HG03571 (cell line): ENCODE results near the gene UNC13C.
A peak's percentile ranks its signal among the peaks of the same experiment; 100 is the strongest.
"Not testable (repeated sequence)": the region's sequence is repeated elsewhere in the genome, so short reads cannot be mapped to it uniquely, and the experiment has no call there.

Experiments used
- ATAC-seq: cut with Tn5 transposase; IDR thresholded peaks from one replicate; pipeline ENCODE4 v1.9.1; 2021; ENCODE audit not compliant: unreplicated experiment

The UNC13C gene

DNA sequence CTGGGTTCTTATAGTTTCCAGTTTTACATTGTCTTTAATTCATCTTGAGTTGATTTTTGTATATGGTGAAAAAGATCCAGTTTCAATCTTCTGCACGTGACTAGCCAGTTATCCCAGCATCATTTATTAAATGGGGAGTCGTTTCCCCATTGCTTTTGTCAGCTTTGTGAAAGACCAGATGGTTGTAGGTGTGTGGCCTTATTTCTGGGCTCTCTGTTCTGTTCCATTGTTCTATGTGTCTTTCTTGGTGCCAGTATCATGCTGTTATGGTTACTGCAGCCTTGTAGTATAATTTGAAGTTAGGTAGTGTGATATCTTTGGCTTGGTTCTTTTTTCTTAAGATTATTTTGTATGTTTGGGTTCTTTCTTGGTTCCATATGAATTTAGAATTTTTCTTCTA lies 432.2 kb downstream of the UNC13C start:
- no peak for ATAC-seq

DNA sequence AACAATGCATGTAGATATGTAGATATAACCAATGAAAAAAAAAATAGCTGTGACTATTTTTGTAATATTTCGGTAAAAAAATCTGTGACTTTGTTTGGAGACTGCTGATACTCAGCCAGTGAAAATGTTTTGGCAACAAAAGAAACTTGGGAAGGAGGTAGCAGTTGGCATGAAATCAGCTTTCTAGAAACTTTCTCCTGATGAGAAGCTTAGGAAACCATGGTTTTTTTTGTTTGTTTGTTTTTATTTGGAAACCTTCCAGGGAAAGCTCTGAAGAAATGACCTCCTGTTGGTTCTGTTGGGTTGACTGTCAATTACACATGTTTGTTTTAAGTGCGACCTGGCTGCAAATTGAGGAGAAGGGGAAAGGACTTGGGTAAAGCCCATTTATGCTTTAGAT lies 445.9 kb downstream of the UNC13C start:
- no peak for ATAC-seq

DNA sequence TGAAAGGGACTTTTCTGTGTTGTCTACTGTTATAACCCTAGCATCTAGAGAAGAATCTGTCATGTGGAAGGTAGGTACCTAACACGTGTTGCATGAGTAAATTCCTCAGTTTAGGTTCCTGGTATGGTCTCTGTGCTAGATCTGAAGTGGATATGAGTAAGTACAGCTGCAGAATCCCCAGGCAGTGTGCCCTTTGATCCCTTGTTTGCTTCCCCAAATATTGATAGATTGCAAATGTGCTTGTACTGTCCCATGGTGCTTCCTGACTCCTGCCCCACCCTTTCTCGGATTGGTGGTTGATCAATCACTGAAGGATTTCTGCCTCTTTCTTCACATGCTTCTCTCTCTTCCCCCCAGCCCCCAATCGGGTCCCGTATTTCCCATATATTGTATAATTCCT lies 450.4 kb downstream of the UNC13C start:
- no peak for ATAC-seq

DNA sequence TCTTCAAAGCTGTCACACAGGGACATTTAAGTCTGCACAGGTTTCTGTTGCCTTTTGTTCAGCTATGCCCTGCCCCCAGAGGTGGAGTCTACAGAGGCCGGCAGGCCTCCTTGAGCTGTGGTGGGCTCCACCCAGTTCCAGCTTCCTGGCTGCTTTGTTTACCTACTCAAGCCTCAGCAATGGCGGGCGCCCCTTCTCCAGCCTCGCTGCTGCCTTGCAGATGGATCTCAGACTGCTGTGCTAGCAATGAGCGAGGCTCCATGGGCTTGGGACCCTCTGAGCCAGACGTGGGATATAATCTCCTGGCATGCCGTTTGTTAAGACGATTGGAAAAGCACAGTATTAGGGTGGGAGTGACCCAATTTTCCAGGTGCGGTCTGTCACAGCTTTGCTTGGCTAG lies 472.0 kb downstream of the UNC13C start:
- not testable (repeated sequence) for ATAC-seq

DNA sequence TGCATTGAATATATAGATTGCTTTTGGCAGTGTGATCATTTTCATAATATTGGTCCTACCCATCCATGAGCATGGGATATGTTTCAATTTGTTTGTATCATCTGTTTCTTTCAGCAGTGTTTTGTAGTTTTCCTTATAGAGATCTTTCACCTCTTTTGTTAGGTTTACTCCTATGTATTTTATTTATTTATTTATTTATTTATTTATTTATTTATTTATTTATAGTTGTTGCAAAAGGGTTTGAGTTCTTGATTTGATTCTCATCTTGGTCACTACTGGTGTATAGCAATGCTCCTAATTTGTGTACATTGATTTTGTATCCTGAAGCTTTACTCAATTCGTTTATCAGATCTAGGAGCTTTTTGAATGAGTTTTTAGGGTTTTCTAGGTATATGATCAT lies 478.2 kb downstream of the UNC13C start:
- no peak for ATAC-seq

DNA sequence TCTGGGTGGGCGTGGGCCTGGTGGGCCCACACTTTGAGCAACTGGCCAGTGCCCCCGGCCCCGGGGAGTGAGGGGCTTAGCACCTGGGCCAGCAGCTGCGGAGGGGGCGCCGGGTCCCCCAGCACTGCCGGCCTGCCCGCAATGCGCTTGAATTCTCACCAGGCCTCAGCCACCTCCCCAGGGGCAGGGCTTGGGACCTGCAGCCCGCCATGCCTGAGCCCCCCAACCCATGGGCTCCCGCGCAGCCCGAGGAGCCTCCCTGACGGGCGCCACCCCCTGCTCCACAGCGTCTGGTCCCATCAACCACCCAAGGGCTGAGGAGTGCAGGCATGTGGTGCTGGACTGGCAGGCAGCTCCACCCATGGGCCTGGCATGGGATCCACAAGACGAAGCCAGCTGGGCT lies 484.3 kb downstream of the UNC13C start:
- no peak for ATAC-seq

DNA sequence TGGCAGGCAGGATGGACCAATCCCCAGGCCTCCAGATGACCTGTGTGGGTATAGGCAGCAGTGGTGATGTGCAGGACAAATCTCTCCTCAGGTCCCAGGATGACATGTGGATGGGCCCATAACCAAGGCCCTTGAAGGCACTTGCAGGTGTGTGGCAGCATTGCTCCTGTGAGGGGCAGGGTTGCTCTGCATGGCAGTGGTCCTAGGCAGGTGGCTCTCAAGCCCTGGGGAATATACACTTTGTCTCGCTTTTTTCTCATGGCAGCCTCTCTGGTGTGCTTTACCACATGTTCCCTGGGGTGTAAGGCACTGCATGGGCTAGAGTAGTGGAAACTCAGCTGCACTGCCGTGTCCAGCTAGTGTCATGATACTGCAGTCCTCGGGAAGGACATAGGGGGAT lies 503.6 kb downstream of the UNC13C start:
- ATAC-seq = no peak

DNA sequence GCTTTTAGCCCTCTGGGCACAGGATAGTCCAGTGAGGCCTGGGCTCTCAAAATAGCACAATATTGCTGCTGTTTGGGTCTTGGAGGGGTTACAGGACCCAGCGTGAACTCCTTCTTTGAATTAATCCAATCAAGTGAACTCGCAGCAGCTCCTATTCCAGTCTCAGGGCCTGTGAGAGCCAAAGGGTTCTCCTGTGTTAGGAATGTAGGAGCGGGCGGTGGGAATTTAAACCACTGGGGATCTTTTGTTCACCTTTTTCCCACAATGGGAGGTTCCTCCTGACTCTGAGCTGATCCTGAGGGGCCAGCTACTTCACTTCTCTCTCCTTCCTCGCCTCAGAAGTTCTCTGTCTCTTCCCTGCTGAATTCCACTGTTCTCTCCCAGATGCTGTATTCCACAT lies 504.0 kb downstream of the UNC13C start:
- no peak for ATAC-seq

DNA sequence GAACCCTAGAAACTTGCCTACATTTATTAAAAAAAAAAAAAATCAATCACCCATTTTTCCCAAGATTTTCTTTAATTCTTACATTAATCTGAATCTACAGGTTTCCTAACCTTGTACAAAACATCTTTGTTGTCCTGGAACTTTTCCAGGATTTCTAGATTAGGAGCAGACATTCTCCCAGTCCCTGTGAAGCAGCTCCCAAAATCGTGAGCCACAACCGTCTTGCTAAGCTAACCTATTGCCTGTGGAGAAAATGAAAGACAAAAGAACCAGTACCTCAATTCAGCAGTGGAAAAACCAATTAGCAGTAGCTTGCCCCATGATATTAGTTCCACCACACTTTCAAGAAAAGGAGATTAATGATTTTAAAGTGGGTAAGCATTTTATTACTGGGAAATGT lies 522.1 kb downstream of the UNC13C start:
- ATAC-seq = no peak

DNA sequence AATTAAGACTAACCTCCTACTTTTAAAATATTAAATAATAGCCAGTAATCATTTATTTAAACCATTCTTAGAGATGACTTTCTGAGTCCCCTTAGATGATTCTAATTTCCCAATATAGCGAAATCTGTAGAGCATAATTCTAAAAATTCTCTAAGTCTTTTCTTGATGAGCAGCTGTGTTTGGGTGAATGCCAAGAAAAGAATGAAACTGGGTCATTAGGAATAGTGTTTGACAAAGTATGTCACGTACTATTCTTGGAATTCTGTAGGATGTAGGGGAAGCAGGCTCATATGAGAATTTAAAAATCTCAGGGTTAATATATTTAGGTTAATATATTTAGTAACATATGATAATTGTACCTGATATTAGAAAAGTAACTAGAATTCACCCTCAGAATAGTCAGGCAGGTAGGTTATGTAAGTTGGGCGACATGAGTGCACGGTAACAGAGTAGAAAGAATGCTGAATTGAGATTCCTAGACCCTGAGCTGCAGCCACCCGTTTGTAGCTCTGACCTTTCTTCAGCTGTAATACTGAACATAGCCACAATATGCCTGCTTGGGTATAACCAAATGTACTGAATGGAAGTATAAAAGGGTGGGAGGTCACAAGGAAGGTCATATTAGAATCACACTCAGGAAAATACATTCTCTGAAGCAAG lies 524.3 kb downstream of the UNC13C start:
- ATAC-seq = no peak

DNA sequence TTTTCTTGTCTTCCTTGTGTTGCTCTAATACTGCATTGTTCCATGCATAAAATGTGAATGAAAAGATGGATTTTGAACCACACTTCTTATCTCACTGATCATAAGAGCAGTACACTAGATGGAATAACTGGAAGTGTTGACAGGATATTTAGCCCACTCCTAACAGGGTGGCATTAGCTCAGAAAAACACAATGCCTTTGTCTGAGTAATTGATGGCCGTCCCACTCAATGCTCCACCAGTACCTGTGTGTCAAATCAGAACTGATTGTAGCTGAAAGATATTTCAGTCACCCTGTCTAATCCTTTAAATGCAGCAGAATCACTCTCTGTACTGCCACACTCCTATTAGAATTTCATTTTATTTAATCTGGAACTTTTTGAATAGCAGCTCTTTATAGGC lies 526.5 kb downstream of the UNC13C start:
- ATAC-seq = no peak

DNA sequence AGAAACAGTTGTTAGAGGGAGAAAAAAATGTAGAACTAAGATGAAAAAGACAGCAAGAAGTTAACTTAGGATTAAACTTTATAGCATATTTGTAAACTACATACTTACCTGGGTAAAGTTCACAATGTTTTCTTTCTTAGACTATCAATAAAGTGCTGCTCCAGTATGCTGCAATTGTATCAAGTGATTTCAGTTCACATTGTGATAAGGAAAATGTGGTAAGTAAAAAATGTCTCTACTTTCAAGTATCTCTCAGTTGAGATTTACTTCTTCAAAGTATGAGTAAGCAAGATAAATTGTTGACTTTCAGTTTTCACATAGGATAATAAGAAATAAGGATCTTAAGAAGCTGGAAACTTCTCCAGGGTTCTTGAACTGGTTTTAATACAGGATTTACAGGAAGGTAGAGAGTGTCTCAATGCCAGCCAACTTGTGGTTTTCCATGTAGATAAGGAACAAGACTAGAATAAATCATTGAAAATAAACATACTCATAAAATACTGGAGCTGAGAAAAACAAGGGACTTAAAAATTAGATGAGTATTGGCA lies 528.8 kb downstream of the UNC13C start:
- no peak for ATAC-seq

DNA sequence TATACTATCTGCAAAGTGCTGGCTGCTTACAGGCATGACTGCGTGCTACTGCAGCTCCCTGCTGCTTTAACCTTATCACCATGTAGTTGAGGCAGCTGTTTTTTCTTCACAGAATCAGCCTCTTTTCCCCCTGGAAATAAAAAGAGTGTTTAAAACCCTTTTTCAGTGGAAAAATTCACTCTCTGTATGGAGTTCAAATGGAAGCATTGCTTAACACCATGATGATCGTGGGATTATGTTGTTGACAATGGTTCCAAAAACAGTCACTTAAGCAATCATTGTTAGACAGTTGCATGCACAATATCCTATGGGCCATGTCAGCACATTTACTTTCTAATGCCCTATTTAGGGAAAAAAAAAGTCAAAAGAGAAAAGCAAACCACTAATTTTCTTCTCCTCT lies 536.4 kb downstream of the UNC13C start:
- ATAC-seq = no peak

DNA sequence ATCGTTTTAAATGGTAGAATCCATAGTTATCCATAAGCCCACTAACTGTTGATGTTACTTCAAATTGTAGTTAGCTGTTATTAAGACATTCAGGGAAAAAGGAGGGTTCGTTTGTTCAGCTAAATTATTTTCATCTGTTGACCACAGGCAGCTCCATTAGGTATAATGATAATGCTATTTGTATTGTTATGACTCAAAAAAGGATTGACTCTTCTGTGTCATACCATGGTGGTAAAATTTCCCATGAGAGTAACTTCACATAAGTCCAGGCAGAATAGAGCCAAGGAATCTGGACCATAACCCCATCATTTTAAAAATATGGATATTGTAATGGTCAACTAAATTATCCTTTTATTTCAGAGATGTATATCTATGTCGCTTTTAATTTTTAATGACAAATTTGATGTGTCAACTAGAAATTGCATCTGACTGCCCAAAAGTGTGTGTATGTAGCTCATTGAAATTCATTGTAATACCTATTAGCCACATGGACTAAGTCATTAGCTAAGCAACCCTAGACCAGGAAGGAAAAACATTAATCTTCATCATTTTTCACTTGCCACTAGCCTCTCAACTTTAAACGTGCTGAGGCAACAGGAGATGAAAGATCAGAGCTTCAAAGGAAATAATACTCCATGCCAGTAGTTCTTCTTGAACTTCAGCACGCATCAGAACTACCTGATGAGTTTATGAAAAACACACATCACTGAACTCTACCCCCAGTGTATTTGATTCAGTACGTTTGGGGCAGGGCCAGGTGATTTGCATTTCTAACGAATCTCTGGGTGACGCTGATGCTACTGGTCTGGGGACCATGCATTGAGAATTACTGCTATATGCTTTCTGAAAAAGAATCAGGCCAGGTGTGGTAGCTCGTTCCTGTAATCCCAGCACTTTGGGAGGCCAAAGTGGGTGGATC lies 537.7 kb downstream of the UNC13C start:
- no peak for ATAC-seq

DNA sequence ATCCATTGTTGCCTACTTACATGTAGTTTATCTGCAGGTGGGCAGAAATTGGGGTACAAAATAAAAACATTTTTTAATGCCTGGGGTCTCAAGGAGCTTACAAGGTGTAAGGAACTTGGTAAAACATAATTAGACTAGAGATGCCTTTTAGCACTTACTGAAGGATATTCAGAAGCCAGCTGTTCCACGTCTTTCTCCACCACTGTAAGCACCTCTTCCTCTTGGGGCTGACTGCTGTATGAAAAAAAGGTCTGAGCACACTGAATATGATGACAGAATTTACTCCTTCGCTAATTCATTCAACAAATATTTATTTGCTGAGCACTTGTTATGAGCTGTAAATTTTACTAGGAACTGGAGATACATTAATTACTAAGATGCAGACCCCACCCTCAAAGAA lies 539.1 kb downstream of the UNC13C start:
- no peak for ATAC-seq

DNA sequence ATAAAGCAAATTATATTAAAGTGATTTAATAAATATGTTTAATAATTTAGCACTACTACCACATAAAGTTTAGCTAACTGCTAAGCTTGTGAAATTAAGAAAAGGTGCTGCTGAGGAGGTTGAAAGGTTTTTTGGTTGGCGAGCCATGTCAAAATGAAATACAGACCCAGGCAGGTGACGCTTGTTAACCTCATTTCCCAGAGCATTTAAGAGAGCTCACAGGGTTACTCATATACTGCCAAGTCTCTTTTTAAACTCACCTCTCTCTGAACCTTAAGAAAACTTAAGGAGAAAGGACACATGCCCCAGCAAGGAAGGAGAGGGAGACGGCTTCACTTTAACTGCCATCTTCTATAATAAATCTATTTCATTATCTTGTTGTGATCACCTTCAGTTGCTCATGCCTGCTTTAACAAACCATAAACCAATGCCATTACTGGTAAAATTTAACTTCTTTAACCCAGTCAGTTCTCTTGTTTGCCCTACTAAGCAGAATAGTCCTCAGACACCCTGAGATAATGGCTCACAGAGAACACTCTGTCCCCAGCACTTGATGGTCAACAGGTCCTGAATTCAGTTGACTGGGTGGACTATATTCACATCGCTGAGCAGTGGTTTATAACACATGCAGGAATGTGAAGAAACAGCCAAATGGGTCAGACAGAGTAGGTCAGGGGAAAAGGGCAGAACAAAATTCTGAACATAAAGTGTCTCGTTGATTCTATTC lies 540.1 kb downstream of the UNC13C start:
- no peak for ATAC-seq

DNA sequence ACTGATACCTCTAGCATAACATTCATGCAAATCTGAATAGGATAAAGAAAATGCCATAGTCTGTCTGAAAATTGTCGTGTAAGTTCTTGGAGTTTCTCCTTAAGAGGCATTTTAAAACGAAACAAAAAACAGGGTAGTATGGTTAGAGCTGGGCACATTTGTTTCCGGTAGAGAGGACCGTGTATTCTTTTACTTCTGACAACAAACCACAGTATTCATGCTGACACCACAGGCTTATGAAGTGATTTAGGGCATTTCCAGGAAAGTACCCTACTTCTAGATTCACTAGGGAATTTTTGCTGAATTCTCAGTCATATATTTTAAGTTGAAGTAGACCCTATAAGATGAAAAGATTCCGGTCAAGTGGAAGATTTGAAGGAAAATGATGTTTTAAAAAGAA lies 541.3 kb downstream of the UNC13C start:
- peak; percentile 86 for ATAC-seq

DNA sequence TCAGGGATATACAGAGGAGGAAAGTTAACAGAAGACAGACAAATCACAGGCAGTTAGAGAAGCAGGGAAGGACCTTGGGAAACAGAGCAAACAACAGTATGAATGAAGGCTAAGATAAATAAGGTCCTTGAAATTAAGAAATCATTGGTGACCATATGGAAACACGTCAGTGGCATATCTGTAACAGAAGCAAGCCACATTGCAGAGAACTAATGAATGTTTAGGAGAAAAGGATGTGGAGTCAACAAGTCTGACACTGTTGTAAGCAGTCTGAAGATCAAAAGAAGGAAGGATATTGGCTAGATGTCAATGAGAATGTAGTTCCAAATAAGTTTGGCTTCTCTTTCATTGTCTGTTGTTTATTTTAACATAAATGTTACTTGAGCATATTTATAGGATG lies 542.4 kb downstream of the UNC13C start:
- ATAC-seq = no peak

DNA sequence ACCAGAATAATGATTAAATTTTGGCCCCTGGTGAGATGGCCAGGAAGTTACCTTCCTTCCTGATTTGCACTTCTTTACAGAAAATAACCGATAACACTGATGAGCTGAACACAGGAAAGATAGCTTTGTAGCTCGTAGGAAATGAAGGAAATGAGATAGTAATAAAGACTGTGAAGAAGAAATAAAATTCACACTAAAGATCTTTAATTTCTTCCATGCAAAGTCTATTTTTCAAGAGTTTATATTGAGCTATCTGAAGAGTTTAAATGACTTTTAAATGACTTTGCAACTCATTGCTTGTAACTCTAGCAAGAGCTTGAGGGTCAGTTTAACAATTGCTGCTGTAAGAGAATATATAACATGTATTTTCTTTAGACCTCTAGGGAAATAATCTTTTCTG lies 543.0 kb downstream of the UNC13C start:
- ATAC-seq = no peak

DNA sequence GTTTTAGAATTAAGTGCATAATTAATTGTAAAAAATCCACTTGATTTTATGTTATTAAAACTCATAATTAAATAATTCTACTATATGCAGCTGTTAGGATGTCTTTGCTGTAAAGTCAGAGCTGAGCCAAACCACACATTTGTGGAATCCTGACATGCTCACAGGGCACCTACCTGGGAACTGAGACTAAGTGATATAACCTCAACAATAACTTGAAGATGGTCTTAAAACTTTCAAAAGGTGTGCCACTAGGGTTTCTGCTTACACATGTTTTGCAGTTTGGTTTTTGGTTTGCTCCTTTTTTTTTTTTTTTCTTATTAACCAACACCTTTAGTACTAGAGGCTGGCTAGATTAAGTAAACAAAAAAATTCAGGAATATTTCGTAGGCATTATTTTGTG lies 549.8 kb downstream of the UNC13C start:
- no peak for ATAC-seq

DNA sequence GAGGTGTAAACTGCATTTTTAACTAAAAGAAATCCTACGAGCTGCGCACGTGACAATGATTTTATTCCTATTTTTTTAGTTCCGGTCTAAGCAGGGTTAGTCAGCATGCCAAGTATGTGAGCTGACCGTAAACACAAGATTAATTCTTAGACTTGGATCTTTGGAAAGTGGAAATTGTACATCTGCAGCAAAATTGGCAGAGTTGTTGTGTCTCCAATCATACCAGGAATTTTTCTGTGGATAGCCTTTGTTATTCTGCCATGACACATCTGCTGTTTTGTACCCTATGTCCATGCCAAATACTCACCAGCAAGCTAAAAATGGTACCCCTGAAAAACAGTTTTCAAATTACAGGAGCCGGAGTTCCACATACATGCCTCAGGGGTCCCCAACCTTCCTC lies 562.5 kb downstream of the UNC13C start:
- no peak for ATAC-seq

DNA sequence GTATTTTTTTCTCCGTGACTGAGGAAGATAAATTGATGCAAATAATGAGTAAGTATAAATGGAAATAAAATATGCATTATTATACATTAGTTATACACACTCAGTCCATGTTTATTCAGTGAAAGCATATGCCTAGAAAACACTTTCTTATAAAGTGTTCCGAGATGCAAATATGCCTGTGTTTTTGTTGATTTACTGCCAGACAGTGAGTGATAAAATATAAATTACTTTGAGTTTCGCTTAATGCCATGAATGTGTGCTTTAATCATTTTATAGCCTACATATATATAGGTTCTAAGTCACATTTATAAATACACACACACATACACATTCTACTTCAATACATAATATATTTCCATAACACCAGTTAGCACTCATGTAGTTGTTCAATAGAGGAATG lies 569.2 kb downstream of the UNC13C start:
- ATAC-seq = no peak
